OCI-LY1 (cell line): ENCODE measurements around the gene GPM6B.

Experiments
- H2AFZ ChIP-seq: fragments of 200-600 bp; sonication (generic), shearing (Covaris generic); 2 replicates; pipeline ENCODE4 v1.6.0; 2014; ENCODE audit warnings: antibody characterized with exemption, mild to moderate bottlenecking, low read length
- H3F3A ChIP-seq: fragments of 200-600 bp; sonication (generic), shearing (Covaris generic); 2 replicates; pipeline ENCODE4 v1.6.0; 2014; ENCODE audit warnings: mild to moderate bottlenecking, antibody characterized with exemption, low read length, moderate library complexity; ENCODE audit not compliant: insufficient read depth
- H3K27ac ChIP-seq: fragments of 200-600 bp; sonication (generic); 2 replicates; pipeline ENCODE4 v1.5.1; 2014; ENCODE audit warnings: low read length, mixed run types, mild to moderate bottlenecking, low read depth; ENCODE audit not compliant: poor library complexity, severe bottlenecking
- H3K27me3 ChIP-seq: fragments of 200-600 bp; sonication (generic); 2 replicates; pipeline ENCODE4 v1.6.0; 2014; ENCODE audit warnings: antibody characterized with exemption, mild to moderate bottlenecking, low read length, moderate library complexity; ENCODE audit not compliant: insufficient read depth
- H3K36me3 ChIP-seq: fragments of 200-600 bp; sonication (generic); 2 replicates; pipeline ENCODE4 v1.6.1; 2014; ENCODE audit warnings: mild to moderate bottlenecking, antibody characterized with exemption, low read length, moderate library complexity, mixed read lengths; ENCODE audit not compliant: insufficient read depth
- H3K4me1 ChIP-seq: fragments of 200-600 bp; sonication (generic); 2 replicates; pipeline ENCODE4 v1.5.1; 2014; ENCODE audit warnings: mild to moderate bottlenecking, low read length, moderate library complexity; ENCODE audit not compliant: insufficient read depth, severe bottlenecking
- H3K4me2 ChIP-seq: fragments of 200-600 bp; sonication (generic), shearing (Covaris generic); 2 replicates; pipeline ENCODE4 v1.6.1; 2014; ENCODE audit warnings: low read length
- H3K4me3 ChIP-seq: fragments of 200-600 bp; sonication (generic); 2 replicates; pipeline ENCODE4 v1.5.1; 2014; ENCODE audit warnings: low read length, low read depth, mild to moderate bottlenecking, mixed read lengths; ENCODE audit not compliant: poor library complexity, severe bottlenecking
- H3K79me2 ChIP-seq: fragments of 200-600 bp; shearing (Covaris generic); 2 replicates; pipeline ENCODE4 v1.6.1; 2016; ENCODE audit warnings: mixed run types, low read length, mixed read lengths; ENCODE audit not compliant: insufficient read depth
- H3K9ac ChIP-seq: fragments of 200-600 bp; sonication (generic), shearing (Covaris generic); 2 replicates; pipeline ENCODE4 v1.6.1; 2014; ENCODE audit warnings: mild to moderate bottlenecking, low read length, mixed read lengths
- H3K9me2 ChIP-seq: fragments of 200-600 bp; sonication (generic), shearing (Covaris generic); 2 replicates; pipeline ENCODE4 v1.6.1; 2014; ENCODE audit warnings: low read depth, mild to moderate bottlenecking, low read length, mixed read lengths
- H3K9me3 ChIP-seq: fragments of 200-600 bp; shearing (Covaris generic); 2 replicates; pipeline ENCODE4 v1.6.1; 2014; ENCODE audit warnings: low read length, mixed read lengths
- H4K20me1 ChIP-seq: fragments of 200-600 bp; sonication (generic), shearing (Covaris generic); 2 replicates; pipeline ENCODE4 v1.6.0; 2016; ENCODE audit warnings: mild to moderate bottlenecking, low read length; ENCODE audit not compliant: insufficient read depth
- EZH2 ChIP-seq: fragments of 200-600 bp; sonication (generic), shearing (Covaris generic); IDR thresholded peaks from 2 replicates; pipeline ENCODE4 v1.8.0; 2017; ENCODE audit warnings: borderline replicate concordance, mixed run types, mild to moderate bottlenecking, antibody characterized with exemption, low read length, moderate library complexity, mixed read lengths
- TF ChIP-seq, protein P1 (sequence below): fragments of 200-600 bp; sonication (generic), shearing (Covaris generic); IDR thresholded peaks from 2 replicates; pipeline ENCODE4 v1.5.1; 2017; ENCODE audit warnings: mild to moderate bottlenecking, antibody characterized with exemption, low read length, moderate library complexity, mixed read lengths

The GPM6B gene

DNA sequence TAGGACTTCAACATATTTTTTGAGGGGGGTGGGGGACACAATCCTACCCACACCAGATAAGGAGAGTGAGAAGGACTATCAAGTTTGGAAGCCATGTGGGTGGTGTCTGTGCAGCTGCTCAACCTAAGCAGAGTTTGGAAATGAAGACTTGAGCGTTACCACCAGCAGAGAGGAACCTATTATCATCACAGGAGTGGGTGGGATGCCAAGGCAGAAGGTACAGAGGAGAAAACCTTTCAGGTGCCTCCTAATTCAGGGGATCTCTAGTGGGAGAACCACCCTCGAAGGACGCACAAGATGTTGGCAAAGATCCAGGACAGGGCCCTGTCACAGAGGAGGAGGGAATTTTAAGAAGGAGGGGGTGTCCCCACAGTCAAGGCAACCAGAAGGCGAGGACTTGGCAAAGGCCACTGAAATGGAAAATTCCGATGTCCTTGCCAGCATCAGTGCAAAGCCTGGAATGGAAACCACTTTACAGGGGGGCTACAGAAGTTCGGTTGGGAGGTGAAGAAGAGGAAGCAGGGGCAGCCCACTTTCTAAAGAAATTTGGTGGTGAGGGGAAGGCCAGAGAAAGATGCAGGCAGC, 8.4 kb upstream of the GPM6B start:
- no peaks in the 10 kb centered on the region for H4K20me1 ChIP-seq
- H3K4me2 ChIP-seq = no peak overlapping the region
- no peak overlapping the region for H3K9ac ChIP-seq
- H3K4me1 ChIP-seq = no peaks in the 10 kb centered on the region
- H3K9me2 ChIP-seq = no peaks in the 10 kb centered on the region
- H2AFZ ChIP-seq = no peak overlapping the region
- no peak overlapping the region for H3K4me3 ChIP-seq
- H3K27ac ChIP-seq = no peak overlapping the region
- no peaks in the 10 kb centered on the region for H3K9me3 ChIP-seq
- no peaks in the 10 kb centered on the region for H3K27me3 ChIP-seq
- no peaks in the 10 kb centered on the region for H3K36me3 ChIP-seq
- no peaks in the 10 kb centered on the region for H3F3A ChIP-seq
- no peaks in the 10 kb centered on the region for H3K79me2 ChIP-seq
- TF ChIP-seq, protein P1, sequence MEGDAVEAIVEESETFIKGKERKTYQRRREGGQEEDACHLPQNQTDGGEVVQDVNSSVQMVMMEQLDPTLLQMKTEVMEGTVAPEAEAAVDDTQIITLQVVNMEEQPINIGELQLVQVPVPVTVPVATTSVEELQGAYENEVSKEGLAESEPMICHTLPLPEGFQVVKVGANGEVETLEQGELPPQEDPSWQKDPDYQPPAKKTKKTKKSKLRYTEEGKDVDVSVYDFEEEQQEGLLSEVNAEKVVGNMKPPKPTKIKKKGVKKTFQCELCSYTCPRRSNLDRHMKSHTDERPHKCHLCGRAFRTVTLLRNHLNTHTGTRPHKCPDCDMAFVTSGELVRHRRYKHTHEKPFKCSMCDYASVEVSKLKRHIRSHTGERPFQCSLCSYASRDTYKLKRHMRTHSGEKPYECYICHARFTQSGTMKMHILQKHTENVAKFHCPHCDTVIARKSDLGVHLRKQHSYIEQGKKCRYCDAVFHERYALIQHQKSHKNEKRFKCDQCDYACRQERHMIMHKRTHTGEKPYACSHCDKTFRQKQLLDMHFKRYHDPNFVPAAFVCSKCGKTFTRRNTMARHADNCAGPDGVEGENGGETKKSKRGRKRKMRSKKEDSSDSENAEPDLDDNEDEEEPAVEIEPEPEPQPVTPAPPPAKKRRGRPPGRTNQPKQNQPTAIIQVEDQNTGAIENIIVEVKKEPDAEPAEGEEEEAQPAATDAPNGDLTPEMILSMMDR = no peak
- no peak for TF ChIP-seq EZH2

DNA sequence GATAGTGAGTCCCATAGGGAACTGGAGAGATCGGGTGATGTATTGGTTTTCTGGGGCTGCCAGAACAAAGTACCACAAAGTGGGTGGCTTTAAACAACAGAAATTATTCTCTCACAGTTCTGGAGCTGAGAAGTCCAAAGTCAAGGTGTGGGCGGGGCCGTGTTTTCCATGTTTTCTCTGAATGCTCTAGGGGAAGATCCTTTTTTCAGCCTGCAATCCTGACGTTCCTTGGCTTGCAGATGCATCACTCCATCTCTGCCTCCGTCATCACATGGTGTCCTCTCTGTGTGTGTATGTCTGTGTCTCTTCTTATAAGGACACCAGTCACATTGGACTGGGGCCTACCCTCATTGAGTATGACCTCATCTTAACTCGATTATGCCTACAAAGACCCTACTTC, 7.9 kb upstream of the GPM6B start:
- Histone ChIP-seq H3K9ac (no peak overlapping the region), H3K4me3 (no peak overlapping the region), H3K9me2 (no peaks in the 10 kb centered on the region), H3K4me2 (no peak overlapping the region), H4K20me1 (no peaks in the 10 kb centered on the region), H3F3A (no peaks in the 10 kb centered on the region), H3K36me3 (no peaks in the 10 kb centered on the region), H3K27ac (no peak overlapping the region), H3K4me1 (no peaks in the 10 kb centered on the region), H2AFZ (no peak overlapping the region), H3K9me3 (no peaks in the 10 kb centered on the region), H3K79me2 (no peaks in the 10 kb centered on the region), H3K27me3 (no peaks in the 10 kb centered on the region)
- TF ChIP-seq, protein P1 = no peak
- no peak for TF ChIP-seq EZH2

DNA sequence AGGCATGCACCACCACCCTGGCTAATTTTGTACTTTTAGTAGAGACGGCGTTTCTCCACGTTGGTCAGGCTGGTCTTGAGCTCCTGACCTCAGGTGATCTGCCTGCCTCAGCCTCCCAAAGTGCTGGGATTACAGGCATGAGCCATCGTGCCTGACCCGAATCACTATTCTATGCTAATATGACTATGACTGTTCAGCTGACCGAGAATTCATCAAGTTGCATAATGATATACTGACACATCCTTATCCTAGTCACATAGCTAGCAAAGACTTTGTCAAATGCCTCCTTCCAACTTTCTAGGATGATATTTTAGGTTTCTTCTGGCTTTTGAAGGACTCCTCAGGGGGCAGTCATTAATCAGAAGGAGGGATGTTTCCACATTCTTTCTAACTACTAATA, 4.8 kb upstream of the GPM6B start:
- no peaks in the 10 kb centered on the region for H4K20me1 ChIP-seq
- no peak overlapping the region for H3K27ac ChIP-seq
- H3K4me2 ChIP-seq = no peak overlapping the region
- H3K9ac ChIP-seq = no peak overlapping the region
- no peaks in the 10 kb centered on the region for H3K9me3 ChIP-seq
- no peak overlapping the region for H3K4me3 ChIP-seq
- no peaks in the 10 kb centered on the region for H3K4me1 ChIP-seq
- TF ChIP-seq, protein P1 = no peak
- no peak for TF ChIP-seq EZH2
- no peaks in the 10 kb centered on the region for H3K79me2 ChIP-seq
- H3K9me2 ChIP-seq = no peaks in the 10 kb centered on the region
- no peaks in the 10 kb centered on the region for H3K27me3 ChIP-seq
- no peaks in the 10 kb centered on the region for H3K36me3 ChIP-seq
- H2AFZ ChIP-seq = no peak overlapping the region
- no peaks in the 10 kb centered on the region for H3F3A ChIP-seq
